ENCODE data around the gene CRTC1. TPM values are rescaled to one million over a fixed set of nuclear protein-coding genes. Genes with fewer than 3 reads are reported as not detected.

The CRTC1 gene
- total and polyA plus RNA-seq, 9 donors: 4.3 to 18.7 (median 14.7) TPM

- Histone ChIP-seq H3K36me3 (ENCODE audit: control insufficient read depth, insufficient read depth, low read length) (no peaks in the 10 kb centered on the region), H3K4me1 (ENCODE audit: control insufficient read depth, insufficient read depth, low read length) (peaks cover 26% of the 10 kb centered on the region), H3K27me3 (ENCODE audit: control insufficient read depth, insufficient read depth, low read length) (peaks cover 92% of the 10 kb centered on the region), H3K4me3 (ENCODE audit: low read length) (peak overlapping the region; percentile 24), H3K9me3 (replicated peaks; ENCODE audit: control insufficient read depth, low read depth, low read length) (no peaks in the 10 kb centered on the region), H3K27ac (ENCODE audit: low read length) (no peak overlapping the region)
- no CpG with 5 or more reads among the region's 21 CpGs for WGBS (ENCODE audit: insufficient coverage)
- no peak for DNase-seq
Observed at GRCh38 chr19:18791315-18791678, 107.8 kb downstream of the CRTC1 start.

DNA sequence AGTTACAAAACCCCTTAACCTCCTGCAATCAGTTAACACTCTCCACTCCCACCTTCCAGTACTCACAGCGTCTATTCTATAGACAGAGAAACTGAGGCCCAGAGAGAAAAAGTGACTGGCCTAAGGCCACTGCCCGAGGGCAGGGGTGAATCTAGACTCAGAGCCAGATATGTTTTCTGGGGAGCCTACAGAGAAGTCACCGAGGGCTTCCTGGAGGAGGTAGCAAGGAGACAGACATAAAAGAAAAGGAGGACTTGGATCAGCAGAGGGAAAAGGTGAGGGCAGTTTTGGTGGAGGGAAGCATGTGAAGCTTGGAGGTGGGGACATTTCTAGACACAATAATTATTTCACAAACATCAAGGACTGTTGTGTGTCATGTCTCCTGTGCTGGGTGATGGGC lies 109.2 kb downstream of the CRTC1 start:
- Histone ChIP-seq H3K27ac (ENCODE audit: low read length) (no peak overlapping the region), H3K36me3 (ENCODE audit: control insufficient read depth, insufficient read depth, low read length) (no peaks in the 10 kb centered on the region), H3K4me3 (ENCODE audit: low read length) (no peak overlapping the region), H3K9me3 (replicated peaks; ENCODE audit: control insufficient read depth, low read depth, low read length) (no peaks in the 10 kb centered on the region), H3K4me1 (ENCODE audit: control insufficient read depth, insufficient read depth, low read length) (peaks cover 26% of the 10 kb centered on the region), H3K27me3 (ENCODE audit: control insufficient read depth, insufficient read depth, low read length) (peaks cover 89% of the 10 kb centered on the region)
- 55% methylated on average over 2 of the region's 3 CpGs for WGBS (ENCODE audit: insufficient coverage)
- no peak for DNase-seq

- peaks cover 88% of the 10 kb centered on the region for H3K27me3 ChIP-seq (ENCODE audit: control insufficient read depth, insufficient read depth, low read length)
- peaks cover 26% of the 10 kb centered on the region for H3K4me1 ChIP-seq (ENCODE audit: control insufficient read depth, insufficient read depth, low read length)
- no peak overlapping the region for H3K4me3 ChIP-seq (ENCODE audit: low read length)
- WGBS (ENCODE audit: insufficient coverage): 61% methylated on average over 12 of the region's 13 CpGs
- no peaks in the 10 kb centered on the region for H3K36me3 ChIP-seq (ENCODE audit: control insufficient read depth, insufficient read depth, low read length)
- DNase-seq: no peak
- no peaks in the 10 kb centered on the region for H3K9me3 ChIP-seq (replicated peaks; ENCODE audit: control insufficient read depth, low read depth, low read length)
- no peak overlapping the region for H3K27ac ChIP-seq (ENCODE audit: low read length)
Observed at GRCh38 chr19:18793144-18794028, 109.9 kb downstream of the CRTC1 start.

GRCh38 chr19:18794029-18794313 lies 110.5 kb downstream of the CRTC1 start:
- no peak for DNase-seq
- Histone ChIP-seq H3K4me1 (ENCODE audit: control insufficient read depth, insufficient read depth, low read length) (peaks cover 23% of the 10 kb centered on the region), H3K9me3 (replicated peaks; ENCODE audit: control insufficient read depth, low read depth, low read length) (no peaks in the 10 kb centered on the region), H3K27ac (ENCODE audit: low read length) (no peak overlapping the region), H3K27me3 (ENCODE audit: control insufficient read depth, insufficient read depth, low read length) (peaks cover 88% of the 10 kb centered on the region), H3K4me3 (ENCODE audit: low read length) (no peak overlapping the region), H3K36me3 (ENCODE audit: control insufficient read depth, insufficient read depth, low read length) (no peaks in the 10 kb centered on the region)
- WGBS (ENCODE audit: insufficient coverage): 86% methylated on average over 1 of the region's 5 CpGs

GRCh38 chr19:18794692-18795091 lies 111.2 kb downstream of the CRTC1 start:
- peaks cover 16% of the 10 kb centered on the region for H3K4me1 ChIP-seq (ENCODE audit: control insufficient read depth, insufficient read depth, low read length)
- WGBS (ENCODE audit: insufficient coverage): 100% methylated on average over 3 of the region's 6 CpGs
- H3K9me3 ChIP-seq (replicated peaks; ENCODE audit: control insufficient read depth, low read depth, low read length): no peaks in the 10 kb centered on the region
- no peak for DNase-seq
- H3K36me3 ChIP-seq (ENCODE audit: control insufficient read depth, insufficient read depth, low read length): no peaks in the 10 kb centered on the region
- H3K27me3 ChIP-seq (ENCODE audit: control insufficient read depth, insufficient read depth, low read length): peaks cover 83% of the 10 kb centered on the region
- no peak overlapping the region for H3K4me3 ChIP-seq (ENCODE audit: low read length)
- H3K27ac ChIP-seq (ENCODE audit: low read length): no peak overlapping the region

DNA sequence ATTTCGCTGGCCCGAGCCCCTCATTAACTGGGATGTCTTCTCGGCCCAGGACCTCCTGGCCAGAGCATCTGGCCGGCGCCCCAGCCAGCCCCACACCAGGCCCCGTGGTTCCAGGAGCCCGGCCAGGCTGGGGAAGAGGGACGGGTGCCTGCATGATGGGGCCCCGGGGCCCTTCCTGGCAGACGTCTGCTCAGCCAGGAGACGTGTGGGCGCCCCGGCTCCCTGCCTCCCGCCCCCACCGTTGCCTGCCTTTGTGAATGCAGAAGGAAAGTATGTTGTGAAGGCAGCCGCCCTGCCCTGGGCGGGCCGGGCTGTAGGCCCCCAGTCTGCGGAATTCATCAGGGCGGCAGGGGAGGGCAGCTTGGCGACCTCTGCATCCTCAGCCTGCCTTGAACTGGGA lies 112.1 kb downstream of the CRTC1 start:
- 3% methylated on average over 19 of the region's 21 CpGs for WGBS (ENCODE audit: insufficient coverage)
- DNase-seq: peak; percentile 64
- Histone ChIP-seq H3K4me3 (ENCODE audit: low read length) (no peak overlapping the region), H3K27me3 (ENCODE audit: control insufficient read depth, insufficient read depth, low read length) (peaks cover 77% of the 10 kb centered on the region), H3K9me3 (replicated peaks; ENCODE audit: control insufficient read depth, low read depth, low read length) (no peaks in the 10 kb centered on the region), H3K36me3 (ENCODE audit: control insufficient read depth, insufficient read depth, low read length) (no peaks in the 10 kb centered on the region), H3K27ac (ENCODE audit: low read length) (no peak overlapping the region), H3K4me1 (ENCODE audit: control insufficient read depth, insufficient read depth, low read length) (peaks cover 12% of the 10 kb centered on the region)

GRCh38 chr19:18796239-18796638 lies 112.8 kb downstream of the CRTC1 start:
- H3K27ac ChIP-seq (ENCODE audit: low read length): no peak overlapping the region
- H3K9me3 ChIP-seq (replicated peaks; ENCODE audit: control insufficient read depth, low read depth, low read length): no peaks in the 10 kb centered on the region
- H3K27me3 ChIP-seq (ENCODE audit: control insufficient read depth, insufficient read depth, low read length): peaks cover 77% of the 10 kb centered on the region
- H3K36me3 ChIP-seq (ENCODE audit: control insufficient read depth, insufficient read depth, low read length): no peaks in the 10 kb centered on the region
- peaks cover 6% of the 10 kb centered on the region for H3K4me1 ChIP-seq (ENCODE audit: control insufficient read depth, insufficient read depth, low read length)
- WGBS (ENCODE audit: insufficient coverage): no CpG with 5 or more reads among the region's 2 CpGs
- no peak for DNase-seq
- H3K4me3 ChIP-seq (ENCODE audit: low read length): no peak overlapping the region

DNA sequence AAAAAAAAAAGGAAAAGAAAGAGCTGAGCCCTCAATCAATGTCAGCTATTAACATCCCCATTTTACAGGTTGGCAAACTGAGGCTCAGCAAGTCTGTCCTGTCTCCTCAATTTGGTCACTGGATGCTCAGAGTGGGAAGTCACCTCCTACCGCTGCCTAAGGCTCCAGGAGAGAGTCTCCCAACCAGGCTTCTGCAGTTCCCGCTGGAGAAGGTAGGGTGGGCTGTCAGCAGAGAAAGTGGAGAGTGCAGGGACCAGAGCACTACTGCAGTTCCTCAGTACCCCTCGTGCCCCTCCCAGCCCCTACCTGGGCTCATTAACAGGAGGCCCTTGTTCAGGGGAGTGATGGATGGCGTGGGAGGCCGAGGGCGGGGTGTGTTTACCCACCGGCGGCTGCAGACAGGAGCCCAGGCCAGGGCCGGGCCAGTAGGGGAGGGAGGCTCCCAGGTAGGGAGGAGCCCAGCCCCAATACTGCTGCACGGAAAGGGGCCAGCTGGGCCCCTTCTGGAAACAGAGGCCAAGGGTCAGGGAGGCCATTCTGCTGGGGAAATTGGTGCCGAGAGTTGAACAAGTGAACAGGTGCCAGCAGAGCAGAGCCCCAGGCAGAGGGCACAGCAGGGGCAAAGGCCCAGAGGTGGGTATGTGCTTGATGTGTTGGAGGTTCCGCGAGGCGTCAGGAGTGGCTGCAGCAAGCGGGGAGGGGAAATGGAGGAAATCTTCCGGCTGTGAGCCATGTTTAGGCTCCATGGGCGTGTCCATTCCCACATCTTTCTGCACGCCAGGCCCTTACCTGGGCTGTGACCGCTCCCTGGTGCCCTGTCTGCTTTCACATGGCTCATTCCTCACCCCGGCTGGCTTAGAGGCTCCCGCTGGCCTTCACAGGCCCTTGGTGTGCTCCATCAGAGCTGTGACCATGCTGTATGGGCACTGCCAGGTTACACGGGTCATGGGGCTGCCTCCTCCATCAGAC lies 115.2 kb downstream of the CRTC1 start:
- H3K4me3 ChIP-seq (ENCODE audit: low read length): no peak overlapping the region
- no peak for DNase-seq
- no peaks in the 10 kb centered on the region for H3K9me3 ChIP-seq (replicated peaks; ENCODE audit: control insufficient read depth, low read depth, low read length)
- WGBS (ENCODE audit: insufficient coverage): 50% methylated on average over 18 of the region's 22 CpGs
- no peaks in the 10 kb centered on the region for H3K36me3 ChIP-seq (ENCODE audit: control insufficient read depth, insufficient read depth, low read length)
- peaks cover 63% of the 10 kb centered on the region for H3K27me3 ChIP-seq (ENCODE audit: control insufficient read depth, insufficient read depth, low read length)
- H3K27ac ChIP-seq (ENCODE audit: low read length): no peak overlapping the region
- H3K4me1 ChIP-seq (ENCODE audit: control insufficient read depth, insufficient read depth, low read length): peaks cover 5% of the 10 kb centered on the region

DNA sequence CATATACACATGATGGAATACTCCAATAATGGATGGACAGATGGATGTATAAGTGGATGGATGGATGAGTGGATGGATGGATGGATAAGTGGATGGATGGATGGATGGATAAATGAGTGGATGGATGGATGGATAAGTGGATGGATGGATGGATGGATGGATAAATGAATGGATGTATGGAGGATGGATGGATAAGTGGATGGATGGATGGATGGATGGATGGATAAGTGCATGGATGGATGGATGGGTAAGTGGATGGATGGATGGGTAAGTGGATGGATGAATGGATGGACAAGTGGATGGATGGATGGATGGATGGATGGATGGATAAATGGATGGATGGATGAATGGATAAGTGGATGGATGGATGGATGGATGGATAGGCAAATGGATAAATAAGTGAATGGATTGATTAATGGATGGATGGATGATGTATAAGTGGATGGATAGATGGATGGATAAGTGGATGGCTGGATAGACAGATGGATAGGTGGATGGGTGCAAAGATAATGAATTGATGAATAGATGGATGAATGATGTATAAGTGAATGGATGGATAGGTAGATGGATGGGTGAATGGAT lies 116.0 kb downstream of the CRTC1 start:
- H3K36me3 ChIP-seq (ENCODE audit: control insufficient read depth, insufficient read depth, low read length): no peaks in the 10 kb centered on the region
- no peak overlapping the region for H3K27ac ChIP-seq (ENCODE audit: low read length)
- peaks cover 62% of the 10 kb centered on the region for H3K27me3 ChIP-seq (ENCODE audit: control insufficient read depth, insufficient read depth, low read length)
- no peak overlapping the region for H3K4me3 ChIP-seq (ENCODE audit: low read length)
- H3K9me3 ChIP-seq (replicated peaks; ENCODE audit: control insufficient read depth, low read depth, low read length): no peaks in the 10 kb centered on the region
- no peak for DNase-seq
- peaks cover 5% of the 10 kb centered on the region for H3K4me1 ChIP-seq (ENCODE audit: control insufficient read depth, insufficient read depth, low read length)

- DNase-seq: no peak
- Histone ChIP-seq H3K27ac (ENCODE audit: low read length) (no peak overlapping the region), H3K27me3 (ENCODE audit: control insufficient read depth, insufficient read depth, low read length) (peaks cover 57% of the 10 kb centered on the region)
Observed at GRCh38 chr19:18800079-18800478, 116.6 kb downstream of the CRTC1 start.

More at GRCh38 chr19:18800079-18800478, 116.6 kb downstream of the CRTC1 start:
- Histone ChIP-seq H3K4me3 (ENCODE audit: low read length) (no peak overlapping the region), H3K36me3 (ENCODE audit: control insufficient read depth, insufficient read depth, low read length) (no peaks in the 10 kb centered on the region), H3K9me3 (replicated peaks; ENCODE audit: control insufficient read depth, low read depth, low read length) (no peaks in the 10 kb centered on the region), H3K4me1 (ENCODE audit: control insufficient read depth, insufficient read depth, low read length) (peaks cover 5% of the 10 kb centered on the region)
